HCT116 (cell line): ENCODE measurements around the gene SLC25A52. TPM values are rescaled to one million over a fixed set of nuclear protein-coding genes. Genes with fewer than 3 reads are reported as not detected.

Source experiments
- ATAC-seq: fragments of 200-7000 bp; cut with Tn5 transposase; 2 replicates; pipeline ENCODE4 v1.9.1; 2020; ENCODE audit warnings: mild to moderate bottlenecking, moderate library complexity
- BruUV-seq: library from RNA; stranded (reverse); fragments of 400-500 nt; replicated peaks from 2 replicates; lab custom pipeline; 2021; lab: Mats Ljungman, UMichigan
- CTCF ChIA-PET: fragments of 300-600 bp; sonication (Branson Sonifier 250); formaldehyde crosslinking; loops from one replicate; lab custom pipeline; 2021; ENCODE audit warnings: antibody characterized with exemption; lab: Charles Lee
- POLR2A ChIA-PET: fragments of 300-600, 350-600 bp; sonication (Branson Sonifier 250); formaldehyde crosslinking; loops from one replicate; lab custom pipeline; 2021; ENCODE audit warnings: antibody characterized with exemption; lab: Charles Lee
- RAD21 ChIA-PET, 2 experiments: fragments of 300-600 bp; sonication (Branson Sonifier 250); formaldehyde crosslinking; loops; one replicate each; lab custom pipeline; 2023; ENCODE audit warnings: low total read pairs in 2 of 2; ENCODE audit not compliant: uncharacterized antibody in 2 of 2, unreplicated experiment in 2 of 2, low non-redundant PET in 1 of 2; lab: Charles Lee
- DNase-seq: peaks from one replicate; pipeline ENCODE4 v3.0.0-alpha.2; 2010; ENCODE audit warnings: low read depth, low spot score
- H2AFZ ChIP-seq: fragments of 200-600 bp; shearing (Covaris generic), sonication (generic); 2 replicates; pipeline ENCODE4 v1.6.1; 2017; ENCODE audit warnings: low read depth, mixed run types, mixed read lengths, antibody characterized with exemption, low read length; ENCODE audit not compliant: poor library complexity, severe bottlenecking
- H3K27ac ChIP-seq: 2 replicates; pipeline ENCODE4 v1.5.1; 2012; ENCODE audit warnings: low read depth, low read length
- H3K27me3 ChIP-seq: fragments of 200-600 bp; sonication (generic); 2 replicates; pipeline ENCODE4 v1.6.1; 2016; ENCODE audit warnings: mixed run types, low read length, mixed read lengths; ENCODE audit not compliant: insufficient read depth
- H3K36me3 ChIP-seq, 2 experiments: fragments of 200-500 bp in 1 of 2; fragments of 200-600 bp in 1 of 2; sonication (Bioruptor generic) in 1 of 2; sonication (generic) in 1 of 2; 2 replicates each; pipeline versions ENCODE4 v1.5.1 to v1.6.1; 2014 to 2016; ENCODE audit warnings: low read length in 2 of 2, inconsistent platforms in 1 of 2, mixed read lengths in 1 of 2, mixed run types in 1 of 2; ENCODE audit not compliant: insufficient read depth in 2 of 2, control insufficient read depth in 1 of 2
- H3K4me1 ChIP-seq, 2 experiments: fragments of 200-600 bp in 1 of 2; sonication (generic) in 1 of 2; 2 replicates each; pipeline versions ENCODE4 v1.5.1 to v1.6.1; 2012 to 2017; ENCODE audit warnings: low read length in 2 of 2, inconsistent platforms in 1 of 2, mild to moderate bottlenecking in 1 of 2, mixed read lengths in 1 of 2, mixed run types in 1 of 2, moderate library complexity in 1 of 2; ENCODE audit not compliant: insufficient read depth in 2 of 2, control insufficient read depth in 1 of 2
- H3K4me2 ChIP-seq: fragments of 200-600 bp; sonication (generic); 2 replicates; pipeline ENCODE4 v1.6.1; 2017; ENCODE audit warnings: mixed run types, low read length, mixed read lengths
- H3K4me3 ChIP-seq, 2 experiments: fragments of 200-600 bp in 1 of 2; sonication (generic) in 1 of 2; replicated peaks in 1 of 2; 2 replicates each; pipeline ENCODE4 v1.5.1; 2011 to 2016; ENCODE audit warnings: low read length in 2 of 2, control low read depth in 1 of 2, low read depth in 1 of 2, mild to moderate bottlenecking in 1 of 2, mixed read lengths in 1 of 2, mixed run types in 1 of 2
- H3K79me2 ChIP-seq: fragments of 200-600 bp; sonication (generic); 2 replicates; pipeline ENCODE4 v1.6.1; 2017; ENCODE audit warnings: mild to moderate bottlenecking, mixed run types, low read length, moderate library complexity, mixed read lengths; ENCODE audit not compliant: insufficient read depth
- H3K9ac ChIP-seq: fragments of 200-600 bp; sonication (generic); 2 replicates; pipeline ENCODE4 v1.6.1; 2016; ENCODE audit warnings: low read length, mixed read lengths
- H3K9me2 ChIP-seq: fragments of 200-600 bp; sonication (generic), shearing (Covaris generic); 2 replicates; pipeline ENCODE4 v1.6.1; 2017; ENCODE audit warnings: mixed run types, mild to moderate bottlenecking, moderate library complexity; ENCODE audit not compliant: insufficient read depth
- H3K9me3 ChIP-seq, 2 experiments: fragments of 200-500 bp in 1 of 2; fragments of 200-600 bp in 1 of 2; sonication (Bioruptor generic) in 1 of 2; sonication (generic) in 1 of 2; 2 replicates each; pipeline ENCODE4 v1.6.1; 2014 to 2017; ENCODE audit warnings: low read length in 2 of 2, mixed read lengths in 2 of 2, inconsistent platforms in 1 of 2, low read depth in 1 of 2, mild to moderate bottlenecking in 1 of 2, mixed run types in 1 of 2, moderate library complexity in 1 of 2; ENCODE audit not compliant: control insufficient read depth in 1 of 2, insufficient read depth in 1 of 2
- H4K20me1 ChIP-seq: fragments of 200-600 bp; sonication (generic), shearing (Covaris generic); 2 replicates; pipeline ENCODE4 v1.6.1; 2017; ENCODE audit warnings: mixed run types, mild to moderate bottlenecking, moderate library complexity; ENCODE audit not compliant: insufficient read depth
- EZH2 ChIP-seq: fragments of 200-600 bp; sonication (generic); IDR thresholded peaks from 2 replicates; pipeline ENCODE4 v1.6.1; 2017; ENCODE audit warnings: antibody characterized with exemption, mixed run types
- EZH2phosphoT487 ChIP-seq: fragments of 200-600 bp; IDR thresholded peaks from 2 replicates; pipeline ENCODE4 v1.6.1; 2018; ENCODE audit warnings: antibody characterized with exemption, borderline replicate concordance
- JUND ChIP-seq: IDR thresholded peaks from 2 replicates; pipeline ENCODE4 v1.6.1; 2012
- POLR2A ChIP-seq: IDR thresholded peaks from 2 replicates; pipeline ENCODE4 v1.7.0; 2011; ENCODE audit warnings: borderline replicate concordance; ENCODE audit not compliant: insufficient read depth, insufficient read length; ENCODE audit errors: extremely low read depth
- SIN3A ChIP-seq: IDR thresholded peaks from 2 replicates; pipeline ENCODE4 v1.6.1; 2012; ENCODE audit warnings: low read depth
- TCF7L2 ChIP-seq: IDR thresholded peaks from 2 replicates; pipeline ENCODE4 v1.7.0; 2011; ENCODE audit warnings: borderline replicate concordance, inconsistent platforms; ENCODE audit not compliant: insufficient read depth, insufficient read length; ENCODE audit errors: extremely low read depth
- YY1 ChIP-seq: IDR thresholded peaks from 2 replicates; pipeline ENCODE4 v1.6.1; 2011; ENCODE audit warnings: low read length, low read depth, moderate library complexity, mild to moderate bottlenecking; ENCODE audit not compliant: insufficient replicate concordance; ENCODE audit errors: extremely low read depth
- ZNF274 ChIP-seq: fragments of 200-500 bp; sonication (Bioruptor generic); IDR thresholded peaks from 2 replicates; pipeline ENCODE4 v1.6.1; 2014; ENCODE audit warnings: mild to moderate bottlenecking, low read depth, low read length, inconsistent platforms
- intact Hi-C: fragments of 100-400 bp; cut with micrococcal nuclease; formaldehyde crosslinking; loops from 2 replicates; pipeline ENCODE4 v1.10.0; 2022
- total RNA-seq: library from RNA; stranded (reverse); gene quantifications from one replicate; pipeline ENCODE4 v1.2.1, GENCODE V29; 2021; ENCODE audit not compliant: unreplicated experiment

Gene SLC25A52
- total RNA-seq, 1 experiment from 2014 or later = not detected

DNA sequence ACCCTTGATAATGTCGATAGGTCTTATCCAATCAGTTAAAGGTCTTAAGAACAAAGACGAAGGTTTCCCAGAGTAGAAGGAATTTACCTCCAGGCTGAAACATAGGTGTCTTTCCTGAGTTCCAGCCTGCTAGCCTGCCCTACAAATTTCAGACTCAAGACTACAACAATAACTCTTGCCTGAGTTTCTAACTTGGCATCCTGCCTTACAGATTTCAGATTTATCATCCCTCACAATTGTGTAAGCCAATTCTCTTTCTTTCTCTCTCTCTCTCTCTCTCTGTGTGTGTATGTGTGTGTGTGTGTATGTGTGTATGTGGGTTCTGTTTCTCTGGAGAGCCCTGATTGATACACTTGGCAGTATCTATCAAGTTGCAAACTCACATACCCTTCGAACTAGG, 39.1 kb downstream of the SLC25A52 start:
- no peak overlapping the region for H3K4me3 ChIP-seq
- TF ChIP-seq SIN3A = no peak
- TF ChIP-seq EZH2phosphoT487 = no peak
- POLR2A ChIA-PET = no interaction called here
- no peaks in the 10 kb centered on the region for H3K9me2 ChIP-seq
- no peaks in the 10 kb centered on the region for H3K4me1 ChIP-seq
- BruUV-seq = no TSS peak
- ATAC-seq = no peak
- no peak overlapping the region for H3K9ac ChIP-seq
- no peak overlapping the region for H3K4me2 ChIP-seq
- H3K27me3 ChIP-seq = no peaks in the 10 kb centered on the region
- intact Hi-C loops = loop anchor here (10.0 kb wide), 3 partner anchors 233 to 747 kb away; no protein-coding TSS in a partner anchor
- no peaks in the 10 kb centered on the region for H4K20me1 ChIP-seq
- no peaks in the 10 kb centered on the region for H3K36me3 ChIP-seq
- CTCF ChIA-PET = interaction anchor here (2.1 kb wide), 1 partner anchor 166 kb away, joined by 5 read pairs; no protein-coding TSS in a partner anchor
- H2AFZ ChIP-seq = no peak overlapping the region
- no peak for DNase-seq
- H3K9me3 ChIP-seq = peaks cover 6 to 7% of the 10 kb centered on the region in 2 experiments; a peak in 2 of 4 replicates
- RAD21 ChIA-PET = no interaction called here
- H3K79me2 ChIP-seq = no peaks in the 10 kb centered on the region
- no peak overlapping the region for H3K27ac ChIP-seq

DNA sequence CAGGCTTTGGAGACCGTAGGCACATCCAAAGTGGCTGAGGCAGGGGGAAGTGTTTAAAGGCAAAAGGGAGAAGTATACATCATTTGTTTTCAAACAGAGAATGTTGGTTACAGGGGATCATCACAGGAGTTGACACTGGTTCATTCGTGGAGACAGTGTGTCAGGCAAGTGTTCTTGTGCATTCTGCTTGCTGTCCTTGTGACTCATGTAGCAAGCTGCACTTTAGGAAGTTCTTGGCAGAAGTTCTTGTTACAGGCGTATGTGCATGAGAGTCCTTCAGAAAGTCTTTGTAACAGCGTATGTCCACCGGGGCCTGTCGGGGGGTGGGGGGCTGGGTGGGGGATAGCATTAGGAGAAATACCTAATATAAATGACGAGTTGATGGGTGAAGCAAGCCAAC, 39.8 kb downstream of the SLC25A52 start:
- Histone ChIP-seq H3K9me2 (no peaks in the 10 kb centered on the region), H3K4me2 (no peak overlapping the region), H3K9ac (no peak overlapping the region), H3K27ac (no peak overlapping the region), H3K27me3 (no peaks in the 10 kb centered on the region), H3K4me1 (no peaks in the 10 kb centered on the region), H3K79me2 (no peaks in the 10 kb centered on the region), H3K9me3 (peaks cover 6 to 7% of the 10 kb centered on the region in 2 experiments; a peak in 2 of 4 replicates)
- ChIA-PET CTCF (no interaction called here), RAD21 (no interaction called here), POLR2A (no interaction called here)
- no peak for DNase-seq
- intact Hi-C loops = loop anchor here (10.0 kb wide), 3 partner anchors 234 to 746 kb away; no protein-coding TSS in a partner anchor
- TF ChIP-seq ZNF274 (no peak), POLR2A (no peak), EZH2 (no peak), JUND (no peak), TCF7L2 (no peak), YY1 (no peak)
- TF ChIP-seq, all 23 proteins: peak for 0
- BruUV-seq = no TSS peak
- Histone ChIP-seq H2AFZ (no peak overlapping the region), H3K36me3 (no peaks in the 10 kb centered on the region), H4K20me1 (no peaks in the 10 kb centered on the region), H3K4me3 (no peak overlapping the region)
- no peak for ATAC-seq
